GM12801 (cell line): Measurements from ENCODE around the gene SLC22A17.

ENCODE experiments used
- CTCF ChIP-seq: IDR thresholded peaks from one replicate; pipeline ENCODE4 v1.5.1; 2011; ENCODE audit warnings: control low read depth; ENCODE audit not compliant: insufficient read length; ENCODE audit errors: extremely low read depth

The SLC22A17 gene

GRCh38 chr14:23364164-23365035 lies 11.7 kb upstream of the SLC22A17 start:
- no peak for TF ChIP-seq CTCF

GRCh38 chr14:23362200-23362599 lies 9.5 kb upstream of the SLC22A17 start:
- TF ChIP-seq CTCF: no peak

- no peak for TF ChIP-seq CTCF
Measured at GRCh38 chr14:23361763-23362162, 9.1 kb upstream of the SLC22A17 start.

- TF ChIP-seq CTCF: no peak
Measured at GRCh38 chr14:23361320-23361719, 8.6 kb upstream of the SLC22A17 start.

GRCh38 chr14:23360496-23360895 lies 7.8 kb upstream of the SLC22A17 start:
- no peak for TF ChIP-seq CTCF

- TF ChIP-seq CTCF: no peak
Measured at GRCh38 chr14:23359722-23360447, 7.2 kb upstream of the SLC22A17 start.

- no peak for TF ChIP-seq CTCF
Measured at GRCh38 chr14:23359167-23359626, 6.5 kb upstream of the SLC22A17 start.
